ENCODE measurements around the gene TEX52. TPM values are rescaled to one million over a fixed set of nuclear protein-coding genes. Genes with fewer than 3 reads are reported as not detected.
A peak's percentile ranks its signal among the peaks of the same experiment; 100 is the strongest.

The TEX52 gene
- total and polyA plus RNA-seq, 4 donors: not detected

DNA sequence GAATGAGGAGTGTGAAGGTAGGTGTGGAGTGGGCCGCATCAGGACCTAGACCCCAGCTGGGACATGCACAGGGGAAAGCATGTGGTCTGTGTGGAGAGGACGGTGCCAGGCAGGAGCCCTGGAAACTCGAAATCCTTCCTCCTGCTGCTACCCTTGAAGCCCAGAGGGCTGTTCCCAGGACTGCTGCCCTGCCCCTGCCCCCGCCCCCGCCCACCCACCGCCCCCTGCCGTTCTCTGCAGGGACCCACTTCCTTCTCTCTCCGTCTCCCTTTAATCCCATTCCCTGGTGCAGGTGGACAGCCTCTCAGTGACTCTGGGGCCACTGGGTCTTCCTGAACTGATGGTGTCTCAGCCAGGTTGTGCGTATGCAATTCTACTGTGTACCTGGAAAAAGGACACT, 36.4 kb downstream of the TEX52 start:
- ATAC-seq (ENCODE audit: insufficient read depth, low FRiP score): no peak
- Histone ChIP-seq H3K9ac (ENCODE audit: insufficient read depth in 1 of 2, low read length in 2 of 2) (no peak overlapping the region), H3K4me1 (ENCODE audit: control insufficient read depth in 5 of 5, insufficient read depth in 5 of 5, low read length in 5 of 5) (no peaks in the 10 kb centered on the region), H3K9me3 (ENCODE audit: control insufficient read depth in 4 of 4, insufficient read depth in 3 of 4, low read length in 3 of 4) (no peaks in the 10 kb centered on the region), H3K4me3 (no peak overlapping the region), H3K27ac (ENCODE audit: low read depth in 1 of 2, low read length in 1 of 2) (no peak overlapping the region), H3K36me3 (ENCODE audit: control insufficient read depth in 4 of 4, insufficient read depth in 4 of 4, low read length in 4 of 4) (peaks cover 14 to 57% (median 42%) of the 10 kb centered on the region in 4 donors), H3K27me3 (ENCODE audit: control insufficient read depth in 3 of 3, insufficient read depth in 3 of 3, low read length in 2 of 3) (no peaks in the 10 kb centered on the region)
- 84 to 86% methylated on average over 8 to 9 of the region's 9 CpGs for WGBS, 2 donors
- TF ChIP-seq, protein P1, sequence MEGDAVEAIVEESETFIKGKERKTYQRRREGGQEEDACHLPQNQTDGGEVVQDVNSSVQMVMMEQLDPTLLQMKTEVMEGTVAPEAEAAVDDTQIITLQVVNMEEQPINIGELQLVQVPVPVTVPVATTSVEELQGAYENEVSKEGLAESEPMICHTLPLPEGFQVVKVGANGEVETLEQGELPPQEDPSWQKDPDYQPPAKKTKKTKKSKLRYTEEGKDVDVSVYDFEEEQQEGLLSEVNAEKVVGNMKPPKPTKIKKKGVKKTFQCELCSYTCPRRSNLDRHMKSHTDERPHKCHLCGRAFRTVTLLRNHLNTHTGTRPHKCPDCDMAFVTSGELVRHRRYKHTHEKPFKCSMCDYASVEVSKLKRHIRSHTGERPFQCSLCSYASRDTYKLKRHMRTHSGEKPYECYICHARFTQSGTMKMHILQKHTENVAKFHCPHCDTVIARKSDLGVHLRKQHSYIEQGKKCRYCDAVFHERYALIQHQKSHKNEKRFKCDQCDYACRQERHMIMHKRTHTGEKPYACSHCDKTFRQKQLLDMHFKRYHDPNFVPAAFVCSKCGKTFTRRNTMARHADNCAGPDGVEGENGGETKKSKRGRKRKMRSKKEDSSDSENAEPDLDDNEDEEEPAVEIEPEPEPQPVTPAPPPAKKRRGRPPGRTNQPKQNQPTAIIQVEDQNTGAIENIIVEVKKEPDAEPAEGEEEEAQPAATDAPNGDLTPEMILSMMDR (IDR thresholded peaks at IDR 0.05; ENCODE audit: control extremely low read depth, extremely low read depth): no peak
- no peak for DNase-seq

DNA sequence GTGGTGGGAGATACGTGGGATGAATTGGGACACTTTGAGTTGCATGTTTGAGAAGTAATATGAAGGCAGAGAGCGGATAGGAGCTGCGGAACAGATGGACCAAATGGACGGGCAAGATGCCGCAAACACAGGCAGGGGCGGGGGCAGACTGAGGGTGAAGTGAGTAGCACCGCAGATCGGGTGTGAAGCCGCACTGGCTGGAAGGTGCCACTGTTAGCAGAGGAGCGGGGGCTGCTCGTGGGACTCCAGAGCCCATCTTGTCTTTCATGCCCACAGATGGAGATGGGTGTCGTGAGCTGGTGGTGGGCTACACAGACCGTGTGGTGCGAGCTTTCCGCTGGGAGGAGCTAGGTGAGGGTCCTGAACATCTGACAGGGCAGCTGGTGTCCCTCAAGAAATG, 37.0 kb downstream of the TEX52 start:
- H3K27me3 ChIP-seq (ENCODE audit: control insufficient read depth in 3 of 3, insufficient read depth in 3 of 3, low read length in 2 of 3): no peaks in the 10 kb centered on the region
- 97 to 98% methylated on average over 15 of the region's 15 CpGs for WGBS, 2 donors
- H3K36me3 ChIP-seq (ENCODE audit: control insufficient read depth in 4 of 4, insufficient read depth in 4 of 4, low read length in 4 of 4): peaks cover 14 to 53% (median 37%) of the 10 kb centered on the region in 4 donors
- ATAC-seq (ENCODE audit: insufficient read depth, low FRiP score) (no peak), DNase-seq (no peak)
- TF ChIP-seq, protein P1 (IDR thresholded peaks at IDR 0.05; ENCODE audit: control extremely low read depth, extremely low read depth): no peak
- H3K9me3 ChIP-seq (ENCODE audit: control insufficient read depth in 4 of 4, insufficient read depth in 3 of 4, low read length in 3 of 4): no peaks in the 10 kb centered on the region
- H3K27ac ChIP-seq (ENCODE audit: low read depth in 1 of 2, low read length in 1 of 2): no peak overlapping the region
- no peak overlapping the region for H3K9ac ChIP-seq (ENCODE audit: insufficient read depth in 1 of 2, low read length in 2 of 2)
- no peaks in the 10 kb centered on the region for H3K4me1 ChIP-seq (ENCODE audit: control insufficient read depth in 5 of 5, insufficient read depth in 5 of 5, low read length in 5 of 5)
- no peak overlapping the region for H3K4me3 ChIP-seq

DNA sequence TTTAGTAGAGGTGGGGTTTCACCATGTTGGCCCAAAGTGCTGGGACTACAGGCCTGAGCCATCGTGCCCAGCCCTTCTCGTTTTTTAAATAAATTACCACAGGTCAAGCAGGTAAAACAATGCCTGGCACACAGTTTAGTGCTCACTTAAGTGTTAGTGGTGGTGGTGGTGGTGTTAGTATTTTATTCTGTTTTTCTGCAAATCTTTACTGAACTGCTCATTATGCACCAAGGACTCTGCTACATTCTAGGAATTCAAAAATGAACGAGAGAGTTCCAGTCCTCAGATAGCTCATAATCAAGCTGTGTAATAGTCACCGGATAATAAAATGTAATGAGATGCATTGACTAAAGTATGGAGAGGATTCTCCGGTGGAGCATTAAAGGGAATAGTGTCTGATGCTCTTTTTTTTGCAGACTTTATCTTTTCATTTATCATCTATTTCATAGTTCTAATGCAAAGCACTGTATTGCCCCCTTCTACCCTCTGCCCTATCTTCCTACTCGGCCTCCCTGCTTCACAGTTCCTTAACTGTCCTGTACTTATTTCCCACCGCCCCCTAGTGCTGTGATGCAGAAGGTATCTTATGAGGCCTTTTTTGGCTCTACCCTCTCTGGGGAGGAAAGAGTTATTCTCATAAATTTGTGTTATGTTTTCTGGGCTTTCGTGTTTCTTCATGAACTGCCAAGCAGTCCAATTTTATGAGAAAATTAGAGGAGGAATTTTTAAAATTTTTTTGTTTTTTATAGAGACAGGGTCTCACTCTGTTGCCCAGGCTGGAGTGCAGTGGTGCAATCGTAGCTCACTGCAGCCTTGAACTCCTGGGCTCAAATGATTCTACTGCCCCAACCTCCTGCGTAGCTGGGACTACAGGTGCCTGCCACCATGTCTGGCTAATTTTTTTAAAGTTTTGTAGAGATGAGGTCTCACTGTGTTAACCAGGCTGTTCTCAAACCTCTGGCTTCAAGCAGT, 43.3 kb downstream of the TEX52 start:
- peaks cover 0 to 21% (median 0%) of the 10 kb centered on the region in 5 donors for H3K4me1 ChIP-seq (ENCODE audit: control insufficient read depth in 5 of 5, insufficient read depth in 5 of 5, low read length in 5 of 5)
- WGBS, 2 donors: 16 to 20% methylated on average over 10 of the region's 10 CpGs
- H3K36me3 ChIP-seq (ENCODE audit: control insufficient read depth in 4 of 4, insufficient read depth in 4 of 4, low read length in 4 of 4): peaks cover 0 to 12% (median 8%) of the 10 kb centered on the region in 4 donors
- H3K9me3 ChIP-seq (ENCODE audit: control insufficient read depth in 4 of 4, insufficient read depth in 3 of 4, low read length in 3 of 4): no peaks in the 10 kb centered on the region
- peak overlapping the region; percentile 79 for H3K4me3 ChIP-seq
- peak; percentile 62 to 80 (median 78) for DNase-seq
- TF ChIP-seq, protein P1 (IDR thresholded peaks at IDR 0.05; ENCODE audit: control extremely low read depth, extremely low read depth): peak; percentile 52
- H3K27me3 ChIP-seq (ENCODE audit: control insufficient read depth in 3 of 3, insufficient read depth in 3 of 3, low read length in 2 of 3): no peaks in the 10 kb centered on the region
- peak overlapping the region; percentile 30 to 66 for H3K9ac ChIP-seq (ENCODE audit: insufficient read depth in 1 of 2, low read length in 2 of 2)
- H3K27ac ChIP-seq (ENCODE audit: low read depth in 1 of 2, low read length in 1 of 2): peak overlapping the region; percentile 88 to 97
- ATAC-seq (ENCODE audit: insufficient read depth, low FRiP score): peak; percentile 54

All from lung (tissue), 12 donors.